HTR-8/SVneo (cell line): ENCODE measurements around the gene CTAGE15.
"Not testable (repeated sequence)": the region's sequence is repeated elsewhere in the genome, so short reads cannot be mapped to it uniquely, and the experiment has no call there.

ENCODE experiments used
- DNase-seq: peaks from one replicate; pipeline ENCODE4 v3.0.0; 2011; ENCODE audit warnings: low spot score, mixed read lengths; ENCODE audit not compliant: insufficient read length
- FAIRE-seq: peaks from 2 replicates; lab custom pipeline; 2011; peaks lifted over from hg19 to GRCh38; lab: Jason Lieb, UNC

Gene CTAGE15, protein sequence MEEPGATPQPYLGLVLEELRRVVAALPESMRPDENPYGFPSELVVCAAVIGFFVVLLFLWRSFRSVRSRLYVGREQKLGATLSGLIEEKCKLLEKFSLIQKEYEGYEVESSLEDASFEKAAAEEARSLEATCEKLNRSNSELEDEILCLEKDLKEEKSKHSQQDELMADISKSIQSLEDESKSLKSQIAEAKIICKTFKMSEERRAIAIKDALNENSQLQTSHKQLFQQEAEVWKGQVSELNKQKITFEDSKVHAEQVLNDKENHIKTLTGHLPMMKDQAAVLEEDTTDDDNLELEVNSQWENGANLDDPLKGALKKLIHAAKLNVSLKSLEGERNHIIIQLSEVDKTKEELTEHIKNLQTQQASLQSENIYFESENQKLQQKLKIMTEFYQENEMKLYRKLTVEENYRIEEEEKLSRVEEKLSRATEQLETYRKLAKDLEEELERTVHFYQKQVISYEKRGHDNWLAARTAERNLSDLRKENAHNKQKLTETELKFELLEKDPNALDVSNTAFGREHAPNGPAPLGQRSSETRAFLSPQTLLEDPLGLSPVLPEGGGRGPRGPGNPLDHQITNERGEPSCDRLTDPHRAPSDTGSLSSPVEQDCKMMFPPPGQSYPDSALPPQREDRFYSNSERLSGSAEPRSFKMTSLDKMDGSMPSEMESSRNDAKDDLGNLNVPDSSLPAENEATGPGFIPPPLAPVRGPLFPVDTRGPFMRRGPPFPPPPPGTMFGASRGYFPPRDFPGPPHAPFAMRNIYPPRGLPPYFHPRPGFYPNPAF

DNA sequence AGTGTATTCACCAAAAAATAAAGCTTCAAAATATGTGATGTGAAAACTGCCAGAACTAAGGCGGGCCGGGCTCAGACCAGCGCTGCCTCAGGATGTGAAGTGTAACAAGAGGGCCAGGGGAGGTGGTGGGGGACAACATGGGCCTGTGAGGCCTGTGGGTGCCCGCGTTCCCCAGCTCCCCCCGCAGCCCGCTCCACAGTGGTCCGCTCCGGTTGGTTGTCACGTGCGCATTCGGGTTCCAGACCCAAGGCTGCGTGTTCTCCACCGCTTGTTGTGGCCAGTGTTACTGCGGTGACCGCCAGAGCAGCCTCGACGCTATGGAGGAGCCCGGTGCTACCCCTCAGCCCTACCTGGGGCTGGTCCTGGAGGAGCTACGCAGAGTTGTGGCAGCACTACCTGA lies at the start of gene CTAGE15:
Gene CTAGE15 (plus strand): TSS at position 301 of the 400 bp plus-strand sequence. CDS start 17 bp downstream, at position 318.
- FAIRE-seq, DNase-seq: not testable (repeated sequence)

GRCh38 chr7:143522309-143522916 lies 49.2 kb upstream of the CTAGE15 start:
- not testable (repeated sequence) for FAIRE-seq

GRCh38 chr7:143531169-143531926 lies 40.3 kb upstream of the CTAGE15 start:
- FAIRE-seq, DNase-seq: not testable (repeated sequence)

More at GRCh38 chr7:143522309-143522916, 49.2 kb upstream of the CTAGE15 start:
- not testable (repeated sequence) for DNase-seq

DNA sequence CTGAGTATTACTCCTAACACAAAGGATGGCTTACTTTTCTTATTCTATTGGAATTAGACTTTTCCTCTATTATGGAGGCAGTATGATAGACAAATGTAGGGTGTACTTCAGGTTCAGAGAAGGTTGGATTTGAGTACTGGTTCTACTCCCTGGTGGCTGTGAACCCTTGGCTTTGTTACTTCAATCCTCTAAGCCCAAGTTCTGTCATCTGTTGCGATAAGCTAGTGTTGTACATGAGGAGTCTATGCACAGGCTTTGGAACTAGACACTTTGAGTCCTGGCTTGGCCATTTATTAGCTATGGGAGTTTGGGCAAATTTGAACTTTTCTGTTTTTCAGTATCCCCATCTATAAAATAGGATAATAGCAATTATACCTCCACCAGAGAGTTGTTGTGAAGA lies 39.7 kb upstream of the CTAGE15 start:
- not testable (repeated sequence) for DNase-seq, FAIRE-seq

DNA sequence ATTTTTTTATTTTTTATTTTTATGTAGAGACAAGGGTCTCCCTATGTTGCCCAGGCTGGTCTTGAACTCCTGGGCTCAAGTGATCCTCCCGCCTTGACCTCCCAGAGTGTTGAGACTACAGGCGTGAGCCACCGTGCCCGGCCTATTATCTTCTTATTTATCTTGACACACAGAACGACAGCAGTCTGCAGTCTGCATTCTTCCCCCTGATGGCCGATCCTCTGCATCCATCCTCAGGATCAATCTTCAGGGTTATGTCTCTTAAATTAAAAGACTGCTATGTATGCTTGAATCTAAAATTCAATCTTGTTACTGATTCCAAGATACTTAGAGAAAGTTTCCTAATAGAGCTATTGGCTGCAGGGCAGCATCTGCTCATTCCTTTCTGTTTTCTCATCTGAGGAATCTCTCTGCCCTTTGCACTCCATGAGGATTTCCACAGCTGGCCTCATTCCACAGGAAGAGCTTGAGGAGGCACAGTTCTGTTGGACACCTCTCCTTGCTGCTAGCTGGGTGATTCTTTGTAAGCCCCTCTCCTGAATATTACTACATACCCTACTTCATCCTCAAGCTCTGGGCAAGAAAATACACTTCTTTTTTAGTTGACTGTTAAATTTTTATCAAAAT lies 38.3 kb upstream of the CTAGE15 start:
- DNase-seq, FAIRE-seq: not testable (repeated sequence)

DNA sequence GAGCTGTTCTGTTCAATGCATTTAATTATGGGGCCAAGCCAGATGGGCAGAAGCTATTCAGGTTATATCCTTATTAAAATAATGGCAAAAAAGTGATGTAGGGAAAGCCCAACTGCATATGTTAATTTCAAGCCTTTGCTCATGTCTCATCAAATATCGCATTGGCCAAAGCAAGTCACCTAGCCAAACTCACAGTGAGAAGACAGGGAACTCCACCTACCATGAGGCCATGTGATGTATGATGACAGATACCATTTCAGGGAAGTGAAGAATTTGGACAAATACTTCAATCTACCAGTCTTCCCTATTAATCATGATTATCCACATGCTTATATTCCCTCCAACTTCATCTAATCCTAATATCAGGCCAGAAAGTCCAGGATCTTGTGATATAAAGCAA lies 35.2 kb upstream of the CTAGE15 start:
- FAIRE-seq, DNase-seq: not testable (repeated sequence)

DNA sequence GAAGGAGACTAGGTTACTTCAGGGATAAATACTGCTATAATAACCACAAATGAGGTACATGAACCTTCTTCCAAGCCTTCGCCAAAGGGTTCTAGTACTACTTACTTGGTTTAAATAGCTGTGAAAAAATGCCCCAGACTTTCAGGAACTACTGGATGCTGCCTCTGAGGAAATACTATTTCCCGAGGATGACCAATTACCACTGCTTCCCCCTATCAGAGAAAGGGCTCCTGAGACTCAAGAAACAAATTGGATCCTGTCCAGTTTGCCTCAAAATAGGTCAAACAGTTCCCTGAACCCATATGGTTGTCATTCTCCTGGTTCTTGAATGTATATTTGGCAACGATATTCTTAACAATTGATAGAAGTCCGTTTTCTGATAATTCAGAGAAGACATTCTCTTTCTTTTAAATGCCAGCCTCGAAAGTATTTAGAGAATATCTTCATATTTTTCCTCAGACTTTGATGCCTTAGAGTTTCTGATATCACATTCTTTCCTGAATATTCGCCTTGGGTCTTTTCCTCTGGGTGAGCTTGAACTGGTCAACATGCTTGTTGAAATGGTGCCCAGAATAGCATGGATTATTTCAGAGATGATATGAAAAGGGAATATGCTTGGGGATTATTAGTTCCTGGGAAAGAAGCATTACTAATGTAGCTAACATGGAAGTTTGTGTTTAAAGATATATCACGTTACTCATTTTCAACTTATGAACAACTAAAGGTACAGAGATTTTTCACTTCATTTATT lies 28.1 kb upstream of the CTAGE15 start:
- DNase-seq, FAIRE-seq: not testable (repeated sequence)

DNA sequence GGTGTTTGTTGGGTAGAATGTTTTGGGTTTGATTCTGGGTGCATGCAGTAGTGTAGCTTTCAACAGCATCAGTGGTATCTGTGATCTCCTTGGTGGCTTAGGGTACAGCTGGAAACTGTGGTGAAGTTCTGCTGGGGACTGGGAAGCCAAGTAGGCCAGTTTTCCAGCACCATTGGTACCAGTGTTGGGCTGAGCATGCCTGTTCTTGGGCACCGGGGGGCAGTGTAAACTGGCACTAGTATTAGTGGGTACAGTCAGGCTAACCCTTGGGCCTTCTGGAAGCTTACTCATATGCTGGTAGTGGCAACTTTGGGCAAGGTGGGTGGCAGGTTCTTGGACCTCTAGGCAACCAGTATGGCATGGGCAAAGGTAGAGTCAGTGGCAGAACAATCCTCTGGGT lies 15.6 kb upstream of the CTAGE15 start:
- not testable (repeated sequence) for DNase-seq, FAIRE-seq

- not testable (repeated sequence) for DNase-seq, FAIRE-seq
Observed at GRCh38 chr7:143563306-143563705, 8.3 kb upstream of the CTAGE15 start.

- not testable (repeated sequence) for DNase-seq, FAIRE-seq
Observed at GRCh38 chr7:143566001-143566400, 5.6 kb upstream of the CTAGE15 start.

- FAIRE-seq, DNase-seq: not testable (repeated sequence)
Observed at GRCh38 chr7:143588183-143588582, 16.6 kb downstream of the CTAGE15 start.

GRCh38 chr7:143589897-143590296 lies 18.3 kb downstream of the CTAGE15 start:
- not testable (repeated sequence) for FAIRE-seq, DNase-seq

DNA sequence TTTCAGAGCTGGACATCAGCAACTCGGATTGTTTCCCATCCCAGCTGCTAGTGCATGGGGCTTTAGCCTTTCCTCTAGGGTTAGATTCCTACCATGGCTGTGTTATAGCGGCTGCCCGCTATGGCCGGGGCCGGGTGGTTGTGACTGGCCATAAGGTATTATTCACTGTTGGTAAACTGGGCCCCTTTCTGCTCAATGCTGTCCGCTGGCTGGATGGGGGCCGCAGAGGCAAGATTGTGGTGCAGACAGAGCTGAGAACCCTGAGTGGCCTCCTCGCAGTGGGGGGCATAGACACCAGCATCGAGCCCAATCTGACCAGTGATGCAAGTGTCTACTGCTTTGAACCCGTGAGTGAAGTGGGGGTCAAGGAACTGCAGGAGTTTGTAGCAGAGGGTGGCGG lies 26.5 kb downstream of the CTAGE15 start:
- DNase-seq, FAIRE-seq: not testable (repeated sequence)

- not testable (repeated sequence) for DNase-seq, FAIRE-seq
Observed at GRCh38 chr7:143603549-143603948, 31.9 kb downstream of the CTAGE15 start.

GRCh38 chr7:143606088-143606487 lies 34.5 kb downstream of the CTAGE15 start:
- FAIRE-seq: not testable (repeated sequence)

GRCh38 chr7:143615545-143615944 lies 43.9 kb downstream of the CTAGE15 start:
- not testable (repeated sequence) for DNase-seq, FAIRE-seq

More at GRCh38 chr7:143606088-143606487, 34.5 kb downstream of the CTAGE15 start:
- DNase-seq: not testable (repeated sequence)

GRCh38 chr7:143617204-143617603 lies 45.6 kb downstream of the CTAGE15 start:
- not testable (repeated sequence) for FAIRE-seq, DNase-seq

DNA sequence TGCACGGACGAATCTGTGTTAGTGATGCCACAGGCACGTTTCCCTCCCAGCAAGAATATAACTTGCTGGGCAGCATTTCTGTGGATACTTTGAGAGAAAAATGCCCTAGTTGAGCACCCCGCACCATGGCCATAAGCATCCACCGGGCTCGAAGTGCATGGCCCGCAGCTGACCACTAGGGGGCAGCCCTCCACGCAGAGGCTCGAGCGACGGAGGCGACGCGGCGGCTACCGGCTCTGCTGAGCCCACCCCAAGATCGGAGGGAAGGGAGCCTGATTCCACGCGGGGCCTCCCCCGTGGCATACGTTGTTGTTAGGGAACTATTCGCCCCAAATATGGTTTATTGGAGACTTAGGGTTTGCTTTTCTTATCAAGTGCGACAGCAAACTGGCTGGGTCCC lies 48.5 kb downstream of the CTAGE15 start:
- DNase-seq, FAIRE-seq: not testable (repeated sequence)
